Measurements from ENCODE around the gene ZSCAN20.

GRCh38 chr1:33502726-33503125, 30.3 kb downstream of the ZSCAN20 start:
- TF ChIP-seq SP2 (IDR thresholded peaks at IDR 0.05; ENCODE audit: extremely low read depth, low read depth, low read length, poor library complexity, severe bottlenecking) (no peak), EP300 (IDR thresholded peaks at IDR 0.05; ENCODE audit: low read length) (no peak), RCOR1 (IDR thresholded peaks at IDR 0.05; ENCODE audit: borderline replicate concordance in 1 of 2, low read depth in 2 of 2, low read length in 2 of 2) (no peak), EZH2 (IDR thresholded peaks at IDR 0.05; ENCODE audit: borderline replicate concordance, low read depth, low read length) (no peak), FOXO4 (CRISPR knock-in tag; IDR thresholded peaks at IDR 0.05) (no peak), ILK (tag; IDR thresholded peaks at IDR 0.05; ENCODE audit: borderline replicate concordance, low read depth) (no peak), POLR2A (conservative IDR thresholded peaks at IDR 0.05) (no peak), CTCF (IDR thresholded peaks at IDR 0.05 in 2 of 3, conservative IDR thresholded peaks at IDR 0.05 in 1 of 3; ENCODE audit: insufficient read depth in 2 of 3, low read depth in 1 of 3, low read length in 3 of 3) (no peak), TARDBP (IDR thresholded peaks at IDR 0.05) (no peak), CHD2 (IDR thresholded peaks at IDR 0.05; ENCODE audit: low read depth, low read length) (no peak)

Data from K562 (cell line).